Ishikawa (cell line): Measurements from ENCODE around the gene DCTD.

ENCODE experiments used
- CEBPB ChIP-seq: IDR thresholded peaks from 2 replicates; pipeline ENCODE4 v1.6.1; 2012
- CREB1 ChIP-seq: IDR thresholded peaks from 2 replicates; pipeline ENCODE4 v1.6.1; 2012; ENCODE audit warnings: low read depth
- FOXM1 ChIP-seq: IDR thresholded peaks from 2 replicates; pipeline ENCODE4 v1.6.1; 2012; ENCODE audit warnings: low read depth, borderline replicate concordance
- RAD21 ChIP-seq: IDR thresholded peaks from 2 replicates; pipeline ENCODE4 v1.6.1; 2012; ENCODE audit warnings: low read depth
- TEAD4 ChIP-seq: IDR thresholded peaks from 2 replicates; pipeline ENCODE4 v1.6.1; 2012
- TF ChIP-seq, protein P1 (sequence below): IDR thresholded peaks from 2 replicates; pipeline ENCODE4 v1.6.1; 2012; ENCODE audit warnings: low read depth, mild to moderate bottlenecking

DNA sequence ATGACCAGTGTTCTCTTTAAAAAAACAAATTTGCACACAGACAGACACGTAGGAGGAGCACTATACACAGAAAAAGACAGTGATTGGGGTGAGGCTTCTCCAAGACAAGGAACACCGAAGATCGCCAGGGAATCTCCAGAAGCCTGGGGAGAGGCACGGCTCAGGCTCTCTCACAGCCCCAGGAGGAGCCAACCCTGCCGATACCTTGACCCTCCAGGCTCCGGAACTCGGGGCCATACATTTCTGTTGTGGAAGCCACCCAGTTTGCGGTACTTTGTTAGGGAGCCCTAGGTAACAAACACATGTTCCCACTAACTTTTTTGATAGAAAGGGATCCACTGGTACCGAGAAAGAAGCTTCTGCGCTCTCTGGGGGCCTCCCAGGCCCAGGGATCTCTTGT, 55.8 kb downstream of the DCTD start:
- no peak for TF ChIP-seq RAD21
- TF ChIP-seq CREB1: no peak
- TF ChIP-seq FOXM1: no peak
- TF ChIP-seq CEBPB: no peak
- TF ChIP-seq TEAD4: no peak
- TF ChIP-seq, protein P1, sequence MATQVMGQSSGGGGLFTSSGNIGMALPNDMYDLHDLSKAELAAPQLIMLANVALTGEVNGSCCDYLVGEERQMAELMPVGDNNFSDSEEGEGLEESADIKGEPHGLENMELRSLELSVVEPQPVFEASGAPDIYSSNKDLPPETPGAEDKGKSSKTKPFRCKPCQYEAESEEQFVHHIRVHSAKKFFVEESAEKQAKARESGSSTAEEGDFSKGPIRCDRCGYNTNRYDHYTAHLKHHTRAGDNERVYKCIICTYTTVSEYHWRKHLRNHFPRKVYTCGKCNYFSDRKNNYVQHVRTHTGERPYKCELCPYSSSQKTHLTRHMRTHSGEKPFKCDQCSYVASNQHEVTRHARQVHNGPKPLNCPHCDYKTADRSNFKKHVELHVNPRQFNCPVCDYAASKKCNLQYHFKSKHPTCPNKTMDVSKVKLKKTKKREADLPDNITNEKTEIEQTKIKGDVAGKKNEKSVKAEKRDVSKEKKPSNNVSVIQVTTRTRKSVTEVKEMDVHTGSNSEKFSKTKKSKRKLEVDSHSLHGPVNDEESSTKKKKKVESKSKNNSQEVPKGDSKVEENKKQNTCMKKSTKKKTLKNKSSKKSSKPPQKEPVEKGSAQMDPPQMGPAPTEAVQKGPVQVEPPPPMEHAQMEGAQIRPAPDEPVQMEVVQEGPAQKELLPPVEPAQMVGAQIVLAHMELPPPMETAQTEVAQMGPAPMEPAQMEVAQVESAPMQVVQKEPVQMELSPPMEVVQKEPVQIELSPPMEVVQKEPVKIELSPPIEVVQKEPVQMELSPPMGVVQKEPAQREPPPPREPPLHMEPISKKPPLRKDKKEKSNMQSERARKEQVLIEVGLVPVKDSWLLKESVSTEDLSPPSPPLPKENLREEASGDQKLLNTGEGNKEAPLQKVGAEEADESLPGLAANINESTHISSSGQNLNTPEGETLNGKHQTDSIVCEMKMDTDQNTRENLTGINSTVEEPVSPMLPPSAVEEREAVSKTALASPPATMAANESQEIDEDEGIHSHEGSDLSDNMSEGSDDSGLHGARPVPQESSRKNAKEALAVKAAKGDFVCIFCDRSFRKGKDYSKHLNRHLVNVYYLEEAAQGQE: no peak
